ENCODE measurements around the gene BCAT1. TPM values are rescaled to one million over a fixed set of nuclear protein-coding genes. Genes with fewer than 3 reads are reported as not detected.
"Not testable (repeated sequence)": the region's sequence is repeated elsewhere in the genome, so short reads cannot be mapped to it uniquely, and the experiment has no call there.

BCAT1 gene
- total RNA-seq, 2 donors from 2014 or later: 3.4 to 13.1 TPM

- no peak overlapping the region for H3K27ac ChIP-seq
- TF ChIP-seq CTCF (IDR thresholded peaks at IDR 0.05): no peak
- no peak overlapping the region for H3K4me3 ChIP-seq
These were observed 127.2 kb downstream of the BCAT1 start for GRCh38 chr12:24821691-24822090.

GRCh38 chr12:24820872-24821271, 128.0 kb downstream of the BCAT1 start:
- Histone ChIP-seq H3K4me3 (no peak overlapping the region), H3K4me1 (no peaks in the 10 kb centered on the region), H3K9me3 (no peaks in the 10 kb centered on the region), H3K27me3 (no peaks in the 10 kb centered on the region), H3K36me3 (no peaks in the 10 kb centered on the region), H3K27ac (no peak overlapping the region)
- TF ChIP-seq CTCF (IDR thresholded peaks at IDR 0.05): no peak
- no peak for DNase-seq (ENCODE audit: low spot score)

More at GRCh38 chr12:24821691-24822090, 127.2 kb downstream of the BCAT1 start:
- Histone ChIP-seq H3K36me3 (no peaks in the 10 kb centered on the region), H3K4me1 (no peaks in the 10 kb centered on the region), H3K27me3 (no peaks in the 10 kb centered on the region), H3K9me3 (no peaks in the 10 kb centered on the region)
- no peak for DNase-seq (ENCODE audit: low spot score)

GRCh38 chr12:24818351-24818750, 130.6 kb downstream of the BCAT1 start:
- Histone ChIP-seq H3K36me3 (no peaks in the 10 kb centered on the region), H3K27me3 (no peaks in the 10 kb centered on the region), H3K9me3 (no peaks in the 10 kb centered on the region), H3K4me3 (no peak overlapping the region), H3K27ac (no peak overlapping the region), H3K4me1 (no peaks in the 10 kb centered on the region)
- no peak for TF ChIP-seq CTCF (IDR thresholded peaks at IDR 0.05)
- DNase-seq (ENCODE audit: low spot score): no peak

- no peak overlapping the region for H3K27ac ChIP-seq
These were observed 133.8 kb downstream of the BCAT1 start for GRCh38 chr12:24815114-24815423.

GRCh38 chr12:24814379-24815113, 134.4 kb downstream of the BCAT1 start:
- no peaks in the 10 kb centered on the region for H3K4me1 ChIP-seq
- no peaks in the 10 kb centered on the region for H3K9me3 ChIP-seq
- no peaks in the 10 kb centered on the region for H3K36me3 ChIP-seq
- H3K4me3 ChIP-seq: no peak overlapping the region
- no peak for DNase-seq (ENCODE audit: low spot score)
- no peaks in the 10 kb centered on the region for H3K27me3 ChIP-seq
- no peak for TF ChIP-seq CTCF (IDR thresholded peaks at IDR 0.05)
- H3K27ac ChIP-seq: no peak overlapping the region

More at GRCh38 chr12:24815114-24815423, 133.8 kb downstream of the BCAT1 start:
- DNase-seq (ENCODE audit: low spot score): no peak
- H3K4me3 ChIP-seq: no peak overlapping the region
- H3K4me1 ChIP-seq: no peaks in the 10 kb centered on the region
- no peaks in the 10 kb centered on the region for H3K27me3 ChIP-seq
- TF ChIP-seq CTCF (IDR thresholded peaks at IDR 0.05): no peak
- H3K36me3 ChIP-seq: no peaks in the 10 kb centered on the region
- H3K9me3 ChIP-seq: no peaks in the 10 kb centered on the region

GRCh38 chr12:24810378-24810777, 138.5 kb downstream of the BCAT1 start:
- no peak for TF ChIP-seq CTCF (IDR thresholded peaks at IDR 0.05)
- Histone ChIP-seq H3K4me1 (no peaks in the 10 kb centered on the region), H3K9me3 (no peaks in the 10 kb centered on the region), H3K27me3 (no peaks in the 10 kb centered on the region), H3K27ac (no peak overlapping the region), H3K36me3 (no peaks in the 10 kb centered on the region), H3K4me3 (no peak overlapping the region)
- no peak for DNase-seq (ENCODE audit: low spot score)

GRCh38 chr12:24809306-24809705, 139.6 kb downstream of the BCAT1 start:
- H3K36me3 ChIP-seq, H3K27me3 ChIP-seq: not testable (repeated sequence)

More at GRCh38 chr12:24809306-24809705, 139.6 kb downstream of the BCAT1 start:
- not testable (repeated sequence) for H3K9me3 ChIP-seq; H3K4me3 ChIP-seq; DNase-seq (ENCODE audit: low spot score); H3K27ac ChIP-seq; H3K4me1 ChIP-seq

Data from right atrium auricular region (tissue), 2 donors.